ENCODE measurements around the gene SLC26A8.

GRCh38 chr6:35906499-35906846 lies 118.0 kb downstream of the SLC26A8 start:
- TF ChIP-seq STAT1 (IDR thresholded peaks at IDR 0.05; ENCODE audit: unreplicated experiment) (no peak), POLR2AphosphoS5 (IDR thresholded peaks at IDR 0.05; ENCODE audit: low read depth) (no peak), EZH2 (IDR thresholded peaks at IDR 0.05; ENCODE audit: low read depth, unreplicated experiment) (no peak), EZH2phosphoT487 (IDR thresholded peaks at IDR 0.05; ENCODE audit: unreplicated experiment) (no peak), CREB1 (CRISPR knock-in tag; IDR thresholded peaks at IDR 0.05; ENCODE audit: low read depth) (no peak), NANOG (IDR thresholded peaks at IDR 0.05; ENCODE audit: borderline replicate concordance) (no peak)
- TF ChIP-seq, protein P1, sequence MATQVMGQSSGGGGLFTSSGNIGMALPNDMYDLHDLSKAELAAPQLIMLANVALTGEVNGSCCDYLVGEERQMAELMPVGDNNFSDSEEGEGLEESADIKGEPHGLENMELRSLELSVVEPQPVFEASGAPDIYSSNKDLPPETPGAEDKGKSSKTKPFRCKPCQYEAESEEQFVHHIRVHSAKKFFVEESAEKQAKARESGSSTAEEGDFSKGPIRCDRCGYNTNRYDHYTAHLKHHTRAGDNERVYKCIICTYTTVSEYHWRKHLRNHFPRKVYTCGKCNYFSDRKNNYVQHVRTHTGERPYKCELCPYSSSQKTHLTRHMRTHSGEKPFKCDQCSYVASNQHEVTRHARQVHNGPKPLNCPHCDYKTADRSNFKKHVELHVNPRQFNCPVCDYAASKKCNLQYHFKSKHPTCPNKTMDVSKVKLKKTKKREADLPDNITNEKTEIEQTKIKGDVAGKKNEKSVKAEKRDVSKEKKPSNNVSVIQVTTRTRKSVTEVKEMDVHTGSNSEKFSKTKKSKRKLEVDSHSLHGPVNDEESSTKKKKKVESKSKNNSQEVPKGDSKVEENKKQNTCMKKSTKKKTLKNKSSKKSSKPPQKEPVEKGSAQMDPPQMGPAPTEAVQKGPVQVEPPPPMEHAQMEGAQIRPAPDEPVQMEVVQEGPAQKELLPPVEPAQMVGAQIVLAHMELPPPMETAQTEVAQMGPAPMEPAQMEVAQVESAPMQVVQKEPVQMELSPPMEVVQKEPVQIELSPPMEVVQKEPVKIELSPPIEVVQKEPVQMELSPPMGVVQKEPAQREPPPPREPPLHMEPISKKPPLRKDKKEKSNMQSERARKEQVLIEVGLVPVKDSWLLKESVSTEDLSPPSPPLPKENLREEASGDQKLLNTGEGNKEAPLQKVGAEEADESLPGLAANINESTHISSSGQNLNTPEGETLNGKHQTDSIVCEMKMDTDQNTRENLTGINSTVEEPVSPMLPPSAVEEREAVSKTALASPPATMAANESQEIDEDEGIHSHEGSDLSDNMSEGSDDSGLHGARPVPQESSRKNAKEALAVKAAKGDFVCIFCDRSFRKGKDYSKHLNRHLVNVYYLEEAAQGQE (IDR thresholded peaks at IDR 0.05; ENCODE audit: unreplicated experiment), result no peak
- TF ChIP-seq, protein P2, sequence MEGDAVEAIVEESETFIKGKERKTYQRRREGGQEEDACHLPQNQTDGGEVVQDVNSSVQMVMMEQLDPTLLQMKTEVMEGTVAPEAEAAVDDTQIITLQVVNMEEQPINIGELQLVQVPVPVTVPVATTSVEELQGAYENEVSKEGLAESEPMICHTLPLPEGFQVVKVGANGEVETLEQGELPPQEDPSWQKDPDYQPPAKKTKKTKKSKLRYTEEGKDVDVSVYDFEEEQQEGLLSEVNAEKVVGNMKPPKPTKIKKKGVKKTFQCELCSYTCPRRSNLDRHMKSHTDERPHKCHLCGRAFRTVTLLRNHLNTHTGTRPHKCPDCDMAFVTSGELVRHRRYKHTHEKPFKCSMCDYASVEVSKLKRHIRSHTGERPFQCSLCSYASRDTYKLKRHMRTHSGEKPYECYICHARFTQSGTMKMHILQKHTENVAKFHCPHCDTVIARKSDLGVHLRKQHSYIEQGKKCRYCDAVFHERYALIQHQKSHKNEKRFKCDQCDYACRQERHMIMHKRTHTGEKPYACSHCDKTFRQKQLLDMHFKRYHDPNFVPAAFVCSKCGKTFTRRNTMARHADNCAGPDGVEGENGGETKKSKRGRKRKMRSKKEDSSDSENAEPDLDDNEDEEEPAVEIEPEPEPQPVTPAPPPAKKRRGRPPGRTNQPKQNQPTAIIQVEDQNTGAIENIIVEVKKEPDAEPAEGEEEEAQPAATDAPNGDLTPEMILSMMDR (conservative IDR thresholded peaks at IDR 0.05; ENCODE audit: low read depth in 2 of 2), result no peak

All from GM23338 (cell line).